Tongue (tissue), 2 donors: ENCODE measurements around the gene STAMBPL1. TPM values are rescaled to one million over a fixed set of nuclear protein-coding genes. Genes with fewer than 3 reads are reported as not detected.
"Not testable (repeated sequence)": the region's sequence is repeated elsewhere in the genome, so short reads cannot be mapped to it uniquely, and the experiment has no call there.

Experiments
- DNase-seq: peaks from one replicate; pipeline ENCODE4 v3.0.0-alpha.2; 2015
- total RNA-seq: library from RNA; depleted of rRNA; stranded (reverse); fragments of >200 nt; gene quantifications from one replicate; pipeline ENCODE4 v1.2.3, GENCODE V29; 2014

The STAMBPL1 gene
- total RNA-seq, 1 donor from 2014 or later = 17.2 TPM

GRCh38 chr10:88920986-88921593, 41.0 kb downstream of the STAMBPL1 start:
- no peak for DNase-seq

GRCh38 chr10:88922041-88922440, 42.0 kb downstream of the STAMBPL1 start:
- no peak for DNase-seq

DNA sequence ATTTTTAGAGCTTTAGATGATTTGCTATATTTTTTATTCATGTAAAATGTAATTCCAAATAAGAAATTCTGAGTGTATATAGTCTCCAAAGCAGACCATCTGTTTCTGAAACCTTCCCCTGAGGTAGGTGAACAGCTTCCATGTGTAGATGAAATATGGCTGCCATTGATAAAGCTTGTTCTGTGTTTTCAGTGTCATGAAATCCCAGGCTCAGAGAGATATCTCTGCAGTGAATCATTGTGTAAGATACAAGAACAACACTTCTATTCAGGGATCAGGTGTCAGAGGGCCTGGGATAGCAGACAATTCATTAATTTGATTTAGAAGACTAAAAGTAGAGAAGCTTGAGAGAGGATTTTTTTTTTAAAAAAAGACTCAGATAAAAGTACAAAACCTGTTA, 43.5 kb downstream of the STAMBPL1 start:
- DNase-seq = no peak

- peak; percentile 91 for DNase-seq
Measured at GRCh38 chr10:88926566-88927415, 46.7 kb downstream of the STAMBPL1 start.

DNA sequence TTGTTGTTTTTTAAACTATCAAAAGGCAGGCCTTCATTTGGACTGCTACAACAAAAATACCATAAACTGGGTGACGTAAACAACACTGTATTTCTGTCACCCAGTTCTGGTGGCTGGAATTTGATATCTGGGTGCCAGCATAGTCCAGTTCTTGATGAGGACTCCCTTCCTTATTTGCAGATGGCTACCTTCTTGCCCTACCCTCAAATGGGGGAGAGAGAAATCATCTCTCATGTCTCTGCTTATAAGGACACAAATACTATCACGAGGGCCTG, 47.3 kb downstream of the STAMBPL1 start:
- DNase-seq = no peak

GRCh38 chr10:88928254-88928653, 48.2 kb downstream of the STAMBPL1 start:
- no peak for DNase-seq

DNA sequence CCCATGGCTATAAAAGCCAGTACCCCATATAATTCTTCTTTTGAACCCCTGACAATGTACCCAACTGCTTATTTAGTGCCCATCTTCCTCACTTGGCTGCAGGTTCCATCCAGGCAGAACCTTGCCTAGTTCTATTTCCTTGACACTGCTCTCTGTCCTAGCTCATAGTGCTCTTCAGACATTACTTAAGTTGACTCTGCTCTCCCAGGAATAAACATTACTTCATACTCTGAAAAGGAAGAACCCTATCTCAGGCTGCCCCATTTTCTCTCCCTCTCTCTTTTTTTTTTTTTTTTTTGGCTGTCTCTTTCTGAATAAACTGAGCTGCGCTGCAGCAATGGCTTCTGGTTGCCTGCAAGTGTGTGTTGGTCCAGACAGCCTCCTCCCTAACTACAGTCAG, 51.5 kb downstream of the STAMBPL1 start:
- DNase-seq = no peak

DNA sequence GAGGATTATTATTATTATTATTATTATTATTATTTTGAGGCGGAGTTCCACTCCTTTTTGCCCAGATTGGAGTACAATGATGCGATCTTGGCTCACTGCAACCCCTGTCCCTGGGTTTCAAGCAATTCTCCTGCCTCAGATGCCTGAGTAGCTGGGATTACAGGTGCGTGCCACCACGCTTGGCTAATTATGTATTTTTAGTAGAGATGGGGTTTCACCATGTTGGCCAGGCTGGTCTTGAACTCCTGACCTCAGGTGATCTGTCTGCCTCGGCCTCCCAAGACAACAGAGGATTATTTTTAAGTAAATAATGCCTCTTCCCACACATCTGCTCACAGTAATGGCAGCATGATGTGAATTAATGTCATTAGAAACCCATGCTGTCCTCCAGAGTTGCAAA, 52.0 kb downstream of the STAMBPL1 start:
- not testable (repeated sequence) for DNase-seq

GRCh38 chr10:88932539-88933256, 52.7 kb downstream of the STAMBPL1 start:
- peak; percentile 92 for DNase-seq

DNA sequence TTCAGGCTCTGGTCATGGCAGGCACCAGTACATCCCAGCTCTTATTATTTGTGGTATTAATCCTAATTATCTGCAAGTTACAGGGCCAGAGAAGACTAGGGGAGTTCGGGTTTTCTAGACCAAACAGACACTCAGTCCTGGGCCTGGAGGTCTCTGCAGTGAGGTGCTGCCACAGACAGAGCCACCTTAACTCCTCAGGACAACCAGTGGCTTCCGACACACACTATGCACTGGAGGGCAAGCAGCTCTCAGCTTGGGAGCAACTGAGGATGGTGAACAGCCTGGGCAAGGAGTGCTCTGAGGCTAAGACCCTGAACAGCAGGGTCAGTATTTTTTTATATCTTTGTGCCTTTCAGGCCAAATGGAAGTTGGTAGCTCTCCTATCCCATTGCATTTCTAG, 53.5 kb downstream of the STAMBPL1 start:
- no peak for DNase-seq

DNA sequence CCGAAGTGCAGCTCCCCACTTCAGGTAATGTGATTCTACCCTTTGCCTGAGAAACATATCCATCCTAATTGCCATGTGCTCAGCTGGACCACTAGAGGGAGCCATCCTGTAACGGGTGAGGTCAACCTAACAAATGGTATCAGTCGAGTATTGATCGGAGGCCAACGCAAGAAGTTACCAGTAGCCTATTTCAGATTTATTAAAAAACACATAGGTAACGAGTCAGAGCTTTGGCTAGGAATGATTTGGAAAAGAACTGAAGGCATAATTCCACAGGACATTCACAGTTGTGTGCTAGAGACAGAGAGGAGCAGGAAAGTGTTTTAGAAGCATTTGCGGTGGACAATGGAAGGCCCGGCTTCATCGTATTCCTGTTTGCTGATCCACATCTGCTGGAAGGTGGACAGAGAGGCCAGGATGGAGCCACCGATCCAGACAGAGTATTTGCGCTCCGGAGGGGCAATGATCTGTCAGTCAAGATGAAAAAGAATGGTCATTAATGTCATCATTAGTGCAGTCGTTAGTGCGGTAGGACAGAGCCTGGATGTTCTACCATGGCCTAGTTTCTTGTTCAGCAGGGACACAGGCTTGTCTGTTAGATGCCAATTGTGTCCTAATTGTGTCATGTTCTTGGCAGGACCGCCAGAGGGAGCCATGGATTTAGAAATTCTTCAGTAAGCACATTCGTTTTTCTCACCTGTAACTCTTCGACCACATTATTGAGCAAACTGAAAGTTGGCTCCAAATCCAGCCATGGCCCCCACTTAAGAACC, 55.0 kb downstream of the STAMBPL1 start:
- DNase-seq = peak; percentile 93

DNA sequence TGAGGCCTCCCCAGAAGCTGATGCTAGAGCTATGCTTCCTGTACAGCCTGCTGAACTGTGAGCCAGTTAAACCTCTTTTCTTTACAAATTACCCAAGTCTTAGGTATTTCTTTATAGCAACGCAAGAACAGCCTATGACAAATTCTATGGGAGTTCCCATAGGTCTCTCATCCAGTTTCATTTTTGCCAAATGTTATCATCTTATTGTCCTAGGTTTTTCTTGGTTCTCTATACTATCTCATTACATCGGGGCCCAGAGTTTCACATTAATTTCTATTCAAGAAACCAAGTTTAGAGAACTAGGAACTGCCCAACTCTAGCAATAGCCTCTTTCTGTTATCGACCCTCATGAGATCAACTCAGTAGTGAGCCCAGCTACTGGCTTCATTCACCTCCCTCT, 56.6 kb downstream of the STAMBPL1 start:
- DNase-seq = no peak

DNA sequence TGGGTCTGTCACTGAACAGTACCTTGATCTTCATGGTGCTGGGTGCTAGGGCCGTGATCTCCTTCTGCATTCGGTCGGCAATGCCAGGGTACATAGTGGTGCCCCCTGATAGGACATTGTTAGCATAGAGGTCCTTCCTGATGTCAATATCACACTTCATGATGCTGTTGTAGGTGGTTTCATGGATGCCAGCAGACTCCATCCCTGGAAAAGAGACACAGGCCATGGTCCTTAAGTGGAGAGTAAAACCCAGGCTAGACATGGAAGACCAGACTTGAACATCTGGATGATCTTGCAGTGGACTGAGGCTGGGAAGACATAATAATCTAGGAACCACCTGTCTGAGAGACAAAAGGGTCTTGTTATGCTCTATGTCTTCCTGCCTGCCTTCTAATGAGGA, 58.0 kb downstream of the STAMBPL1 start:
- DNase-seq = no peak

- DNase-seq = no peak
Measured at GRCh38 chr10:88938938-88939337, 58.9 kb downstream of the STAMBPL1 start.

GRCh38 chr10:88941026-88941425, 61.0 kb downstream of the STAMBPL1 start:
- no peak for DNase-seq

DNA sequence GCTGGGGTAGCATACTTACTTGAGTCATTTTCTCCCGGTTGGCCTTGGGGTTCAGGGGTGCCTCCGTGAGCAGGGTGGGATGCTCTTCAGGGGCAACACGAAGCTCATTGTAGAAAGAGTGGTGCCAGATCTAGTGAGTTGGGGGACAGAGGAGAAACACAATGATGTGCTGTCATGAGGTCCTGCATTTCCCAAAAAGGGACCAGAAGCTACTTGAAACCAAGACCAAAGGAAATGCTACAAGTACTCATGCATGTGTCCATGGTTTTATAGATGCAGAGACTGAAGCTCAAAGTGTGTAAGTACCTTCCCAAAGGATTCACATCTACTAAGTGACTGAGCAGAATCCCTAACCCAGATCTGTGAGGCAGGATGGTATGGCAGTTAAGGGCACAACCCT, 63.7 kb downstream of the STAMBPL1 start:
- no peak for DNase-seq

DNA sequence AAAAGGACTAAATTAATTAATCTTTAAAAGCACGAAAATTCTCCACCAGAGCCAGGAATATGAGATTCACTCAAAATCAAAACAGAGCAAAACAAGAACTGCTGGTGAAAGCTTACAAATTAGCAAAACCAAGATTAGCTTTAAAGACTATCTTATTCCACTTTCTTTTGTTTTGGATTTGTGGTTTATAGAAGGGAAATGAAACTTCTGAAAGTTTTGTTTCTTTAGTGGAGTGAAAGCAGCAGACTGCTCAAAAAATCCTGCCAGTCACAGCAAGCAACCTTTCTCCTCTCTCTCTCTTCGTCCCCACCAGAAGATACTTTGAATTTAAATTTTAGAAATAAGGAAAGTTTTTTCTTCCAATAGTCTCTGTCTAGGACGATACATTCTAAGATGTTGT, 64.8 kb downstream of the STAMBPL1 start:
- DNase-seq = no peak

DNA sequence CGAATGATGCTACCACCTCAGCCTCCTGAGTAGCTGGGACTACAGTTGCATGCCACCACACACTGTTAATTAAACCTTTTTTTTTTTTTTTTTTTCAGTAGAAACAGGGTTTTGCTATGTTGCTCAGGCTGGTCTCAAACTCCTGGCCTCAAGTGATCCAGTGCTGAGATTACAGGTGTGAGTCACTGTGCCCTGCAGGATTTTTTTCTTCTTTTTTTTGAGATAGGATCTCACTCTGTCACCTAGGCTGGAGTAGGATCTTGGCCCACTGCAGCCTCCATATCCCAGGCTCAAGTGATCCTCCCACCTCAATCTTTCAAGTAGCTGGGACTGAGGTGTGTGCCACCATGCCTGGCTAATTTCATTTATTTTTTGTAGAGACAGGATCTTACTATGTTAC, 66.2 kb downstream of the STAMBPL1 start:
- no peak for DNase-seq

DNA sequence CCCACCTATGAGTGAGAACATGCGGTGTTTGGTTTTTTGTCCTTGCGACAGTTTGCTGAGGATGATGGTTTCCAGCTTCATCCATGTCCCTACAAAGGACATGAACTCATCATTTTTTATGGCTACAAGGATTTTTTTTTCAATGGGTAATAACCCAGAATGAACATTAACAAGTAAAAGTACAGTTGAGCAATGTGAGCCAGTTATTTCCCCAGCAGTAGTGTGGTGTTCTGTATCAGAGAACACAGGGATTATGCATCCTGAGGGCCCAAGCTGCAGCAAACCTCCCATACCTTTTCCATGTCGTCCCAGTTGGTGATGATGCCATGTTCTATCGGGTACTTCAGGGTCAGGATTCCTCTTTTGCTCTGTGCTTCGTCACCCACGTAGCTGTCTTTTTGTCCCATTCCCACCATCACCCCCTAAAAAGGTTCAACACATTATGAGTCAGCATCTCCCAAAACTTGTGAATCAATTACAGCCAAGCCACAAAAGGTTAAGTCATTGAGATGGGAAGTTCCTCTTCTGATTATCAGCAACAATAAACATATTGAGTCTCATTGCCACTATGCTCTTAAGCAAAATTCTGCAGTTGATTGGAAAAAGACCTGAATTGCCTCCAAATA, 67.0 kb downstream of the STAMBPL1 start:
- DNase-seq = no peak

GRCh38 chr10:88949051-88949450, 69.0 kb downstream of the STAMBPL1 start:
- DNase-seq = no peak

DNA sequence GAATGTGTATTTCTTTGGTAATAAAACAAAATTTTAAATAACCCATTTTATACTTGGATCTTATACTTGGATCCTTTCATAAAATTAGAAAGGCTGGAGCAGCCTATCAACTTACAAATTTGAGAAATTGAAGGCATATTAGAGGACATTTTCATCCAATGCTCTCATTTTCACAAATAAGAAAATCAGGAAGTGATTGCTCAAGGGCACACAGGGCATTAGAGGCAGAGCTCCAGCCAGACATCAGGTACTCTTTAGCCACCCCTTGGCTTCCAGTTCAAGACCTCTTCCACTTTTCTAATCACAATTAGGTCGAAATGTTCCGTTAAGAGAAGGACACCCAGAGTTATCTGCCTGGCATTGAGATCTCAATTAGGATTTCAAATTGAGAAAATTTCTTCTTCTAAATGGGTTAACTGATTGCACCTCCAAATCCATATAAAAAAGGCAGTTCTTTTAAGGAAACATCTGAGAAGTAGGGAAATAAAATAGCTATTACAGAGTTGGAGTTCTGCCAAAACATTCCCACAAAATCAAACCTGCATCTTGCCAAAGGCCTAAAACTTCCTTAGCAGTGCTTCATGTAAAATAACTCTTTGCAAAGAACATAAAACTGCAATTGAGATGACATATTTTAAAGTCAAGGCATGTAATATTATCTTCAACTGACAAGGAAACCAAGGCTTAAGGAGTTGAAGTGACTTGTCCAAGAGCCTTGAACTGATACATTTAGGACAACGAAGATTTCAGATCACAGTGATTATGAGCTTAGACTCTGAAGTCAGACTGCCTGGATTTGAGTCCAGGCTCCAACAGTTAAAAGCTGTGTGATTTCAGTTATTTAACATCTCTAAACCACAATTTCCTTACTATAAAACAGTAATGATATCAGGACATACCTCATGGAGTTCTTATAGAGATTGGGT, 70.1 kb downstream of the STAMBPL1 start:
- peak; percentile 55 for DNase-seq
